GM21515 (cell line): Measurements from ENCODE around the gene SH2D1B.
"Not testable (repeated sequence)": the region's sequence is repeated elsewhere in the genome, so short reads cannot be mapped to it uniquely, and the experiment has no call there.

ENCODE experiments used
- ATAC-seq: cut with Tn5 transposase; IDR thresholded peaks from one replicate; pipeline ENCODE4 v1.9.1; 2021; ENCODE audit not compliant: unreplicated experiment

Gene SH2D1B

DNA sequence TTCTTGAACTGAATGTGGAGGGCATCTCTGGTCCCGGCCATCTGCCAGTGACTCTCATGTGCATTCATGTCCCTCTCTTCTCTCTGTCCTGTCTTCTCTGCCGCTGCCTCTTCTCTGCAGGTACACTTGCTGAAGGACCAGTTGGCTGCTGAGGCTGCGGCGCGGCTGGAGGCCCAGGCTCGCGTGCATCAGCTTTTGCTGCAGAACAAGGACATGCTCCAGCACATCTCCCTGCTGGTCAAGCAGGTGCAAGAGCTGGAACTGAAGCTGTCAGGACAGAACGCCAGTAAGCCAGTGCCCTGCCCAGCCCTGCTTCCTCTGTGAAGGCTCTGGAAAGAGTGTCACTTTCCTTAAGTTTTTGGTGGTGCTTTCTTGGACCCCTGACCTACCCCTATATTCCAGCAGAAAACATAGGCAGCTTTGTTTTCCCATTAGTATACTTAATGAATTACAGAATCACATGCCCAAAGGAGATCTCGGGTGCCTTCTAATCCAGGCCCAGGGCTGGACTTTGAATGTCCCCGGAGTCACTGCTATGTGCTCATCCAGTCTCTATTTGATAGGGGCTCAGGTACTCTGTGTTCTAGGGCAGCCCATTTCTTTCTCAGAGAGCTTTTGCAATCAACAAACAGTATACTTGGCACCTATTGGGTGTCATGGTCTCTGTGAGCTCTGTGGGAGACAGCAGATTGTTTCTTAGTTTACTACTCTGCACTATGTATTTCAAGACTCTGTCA, 46.5 kb downstream of the SH2D1B start:
- no peak for ATAC-seq

DNA sequence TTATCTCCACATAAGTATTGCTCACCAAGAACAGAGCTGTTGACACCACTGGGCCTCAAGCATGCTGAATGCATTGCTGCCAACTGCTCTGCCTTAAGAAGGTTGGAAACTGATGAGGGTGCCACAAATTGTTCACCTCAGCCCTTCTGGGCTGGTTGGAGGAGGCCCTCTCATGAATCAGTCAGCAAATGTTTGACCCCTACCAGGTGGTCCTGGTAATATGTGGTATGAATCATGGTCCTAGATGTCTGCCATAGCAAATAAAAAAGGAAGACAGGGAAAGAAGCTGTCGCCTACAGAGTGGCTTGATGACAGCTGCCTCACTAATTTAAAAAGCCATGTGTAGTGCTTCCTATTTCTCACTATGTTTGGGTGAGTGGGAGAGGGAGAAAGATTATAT, 47.4 kb downstream of the SH2D1B start:
- ATAC-seq: no peak

DNA sequence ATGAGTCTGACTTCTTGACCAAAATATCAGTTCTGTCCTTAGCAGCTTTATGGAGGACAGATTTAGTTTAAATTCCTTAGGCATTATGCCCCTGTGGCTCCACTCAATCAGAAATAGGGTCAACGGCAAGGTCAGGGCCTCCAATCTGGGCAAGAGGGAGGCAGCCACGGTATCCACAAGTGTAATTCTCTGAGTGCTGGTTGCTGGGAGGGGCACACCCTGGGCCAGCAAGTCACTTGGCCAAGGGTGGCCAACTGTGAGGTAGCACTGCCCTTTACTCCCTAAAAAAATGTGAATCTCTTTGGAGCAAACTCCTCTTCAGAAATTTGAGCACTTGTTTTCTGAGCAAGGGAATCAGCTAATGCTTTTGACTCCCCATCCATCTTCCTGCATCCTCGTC, 48.1 kb downstream of the SH2D1B start:
- no peak for ATAC-seq

DNA sequence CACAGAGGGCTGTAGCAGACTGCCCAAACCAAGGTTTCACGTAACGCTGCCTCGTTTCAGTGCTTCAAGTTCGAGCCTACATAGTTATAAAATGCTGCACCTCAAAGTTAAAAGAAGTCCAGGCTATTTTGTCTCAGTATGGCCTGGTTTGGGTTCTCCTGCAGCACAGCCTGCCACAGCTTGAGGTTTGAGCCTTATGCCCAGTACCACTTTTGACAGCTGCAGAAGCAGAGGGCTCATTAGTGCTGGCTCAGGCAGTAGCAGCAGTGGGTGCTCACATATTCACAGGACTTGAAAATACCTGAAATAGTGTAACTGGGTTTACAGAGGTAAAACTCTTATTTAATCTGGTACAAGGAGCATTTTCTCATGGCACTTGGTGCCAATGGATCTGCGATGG, 50.6 kb downstream of the SH2D1B start:
- ATAC-seq: peak; percentile 17

DNA sequence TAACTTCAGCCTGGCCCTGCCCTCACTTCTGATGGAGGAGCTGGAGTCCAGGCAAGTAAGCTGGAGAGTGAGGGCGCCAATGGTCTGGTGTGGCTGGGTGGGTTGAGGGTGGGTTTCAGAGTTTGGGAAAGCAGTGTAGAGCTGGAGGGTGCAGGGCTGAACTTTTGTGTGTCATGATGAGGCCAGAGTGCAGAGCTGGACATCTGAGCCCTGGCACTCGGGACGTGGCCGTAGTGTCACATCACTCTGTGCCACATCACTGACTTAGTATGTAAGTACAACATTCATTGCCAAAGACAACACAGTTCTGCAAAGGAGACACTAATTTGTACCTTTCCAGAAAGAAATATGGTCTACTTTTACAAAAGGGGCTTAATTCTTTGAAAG, 51.1 kb downstream of the SH2D1B start:
- no peak for ATAC-seq

DNA sequence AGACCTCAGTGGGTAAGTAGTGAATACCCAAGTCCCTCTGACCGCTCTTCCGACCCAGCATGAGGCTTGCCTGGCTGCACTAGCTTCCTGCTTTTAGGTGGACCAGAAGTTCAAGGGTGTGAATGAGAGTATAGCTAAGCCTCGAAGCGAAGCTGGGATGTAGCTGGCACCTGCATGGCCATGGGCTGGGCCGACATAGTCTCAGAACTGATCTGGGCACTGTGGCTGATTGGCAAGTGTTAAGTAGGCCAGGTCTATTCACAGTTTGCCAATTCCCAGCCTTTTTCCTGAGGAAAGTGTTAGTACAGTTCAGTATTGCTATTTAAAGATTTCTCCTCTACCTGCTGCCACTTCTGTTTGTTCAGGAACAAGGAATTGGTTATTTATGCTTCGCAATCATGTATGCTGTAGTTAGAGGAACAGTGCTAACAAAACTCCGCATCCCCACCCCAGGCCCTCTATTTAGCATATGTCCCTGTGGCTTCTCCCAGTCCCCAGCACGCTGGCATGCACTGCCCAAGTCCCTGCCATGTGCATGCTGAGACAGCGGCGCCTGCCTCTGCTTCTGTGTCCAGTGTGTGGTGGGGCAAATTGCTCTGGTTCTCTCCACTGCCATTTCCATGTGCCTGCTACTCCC, 51.6 kb downstream of the SH2D1B start:
- ATAC-seq: no peak

DNA sequence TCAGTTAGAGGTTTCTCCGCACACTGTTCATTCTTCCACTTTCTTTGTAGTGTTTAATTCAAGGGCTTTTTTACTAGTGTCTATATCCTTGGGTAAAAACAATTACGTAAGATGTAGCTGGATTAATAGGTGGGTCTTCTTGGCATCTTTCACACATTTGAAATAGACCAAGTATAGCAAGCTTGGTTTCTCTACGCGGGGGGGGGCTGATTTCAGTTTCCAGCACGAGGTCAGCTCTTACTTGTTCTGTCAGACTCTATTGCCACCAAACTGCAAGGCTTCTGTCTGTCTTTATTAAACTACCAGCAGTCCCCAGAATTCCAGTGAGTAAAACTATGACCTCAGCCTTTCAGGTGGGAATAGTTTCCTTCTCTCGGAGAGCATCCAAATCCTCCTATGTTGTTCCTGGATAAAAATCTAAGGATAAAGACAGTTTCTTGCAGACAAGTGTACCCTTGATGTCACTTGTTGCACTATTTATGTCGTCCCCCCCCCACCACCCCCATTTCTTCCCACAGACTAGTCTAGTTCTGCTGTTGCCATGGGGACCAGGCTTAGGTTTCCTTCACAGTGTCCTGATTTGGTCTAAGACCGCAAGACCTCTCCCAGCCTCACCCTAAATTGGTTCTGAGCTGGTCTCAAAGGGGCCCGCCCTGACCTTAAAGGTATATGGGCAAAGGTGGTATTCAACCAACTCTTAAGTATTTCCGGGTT, 52.3 kb downstream of the SH2D1B start:
- ATAC-seq: no peak

DNA sequence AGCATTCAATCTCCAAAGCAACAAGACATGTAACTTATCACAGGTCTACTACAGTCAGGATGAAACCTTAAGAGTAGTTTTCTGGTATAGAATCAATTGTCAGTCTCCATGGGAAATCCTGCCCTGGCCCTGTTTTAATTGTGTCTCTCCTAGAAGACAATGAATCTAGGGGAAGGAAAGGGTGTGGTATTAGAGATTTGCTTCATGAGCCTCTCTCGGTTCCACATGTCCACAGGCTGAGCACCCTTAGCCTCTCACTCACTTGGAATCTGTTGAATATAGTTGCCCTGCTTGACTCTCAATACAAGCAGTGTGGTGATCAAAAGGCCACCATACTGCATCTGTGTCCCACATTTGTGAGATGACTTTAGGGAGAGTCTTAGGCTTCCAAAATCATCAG, 53.0 kb downstream of the SH2D1B start:
- no peak for ATAC-seq

DNA sequence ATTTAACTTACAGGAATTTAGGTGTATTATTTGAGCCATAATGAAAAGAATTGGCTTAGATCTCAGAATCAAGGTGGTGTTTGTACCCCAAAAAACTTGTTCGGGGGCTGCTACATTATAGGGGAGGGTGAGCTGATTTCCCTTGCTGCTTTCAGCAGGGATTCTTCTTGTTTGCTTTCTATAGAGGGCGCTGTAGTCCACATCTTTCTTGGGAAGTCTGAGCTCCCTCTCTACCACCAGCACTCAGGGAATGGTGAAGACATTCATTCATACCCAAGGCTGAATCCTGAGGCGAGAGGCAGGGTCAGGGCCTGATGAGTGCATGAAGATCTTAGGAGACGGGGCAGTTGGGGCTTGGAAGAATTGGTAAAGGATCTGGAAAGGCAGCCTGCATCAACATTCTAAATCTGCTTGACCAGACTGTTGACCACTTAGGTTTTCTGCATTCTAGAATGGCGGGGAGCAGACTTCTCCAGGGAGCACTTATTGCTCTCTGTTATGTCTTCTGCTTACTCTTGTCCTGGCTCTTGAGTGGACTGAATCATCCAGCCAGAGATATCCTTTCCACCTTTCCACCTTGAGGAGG, 54.2 kb downstream of the SH2D1B start:
- no peak for ATAC-seq

DNA sequence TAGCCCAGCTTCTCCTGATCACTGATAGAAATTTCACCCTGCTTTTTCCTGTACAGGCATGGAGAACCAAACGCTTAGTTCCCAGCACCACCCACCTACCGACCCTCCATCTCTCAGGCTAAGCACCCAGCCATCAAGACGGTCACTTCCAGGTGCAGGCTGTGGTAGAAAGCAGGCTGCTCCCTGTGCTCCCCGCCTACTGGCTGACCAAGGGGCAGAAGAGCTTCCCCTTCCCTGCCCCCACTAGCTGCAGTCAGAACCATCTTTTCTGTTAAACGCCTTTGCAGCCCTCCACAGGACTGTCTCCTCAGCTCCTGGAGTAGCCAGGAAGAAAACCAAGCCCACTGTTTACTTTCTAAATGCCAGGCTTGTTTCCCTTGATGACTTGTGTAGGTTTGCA, 58.2 kb downstream of the SH2D1B start:
- no peak for ATAC-seq

DNA sequence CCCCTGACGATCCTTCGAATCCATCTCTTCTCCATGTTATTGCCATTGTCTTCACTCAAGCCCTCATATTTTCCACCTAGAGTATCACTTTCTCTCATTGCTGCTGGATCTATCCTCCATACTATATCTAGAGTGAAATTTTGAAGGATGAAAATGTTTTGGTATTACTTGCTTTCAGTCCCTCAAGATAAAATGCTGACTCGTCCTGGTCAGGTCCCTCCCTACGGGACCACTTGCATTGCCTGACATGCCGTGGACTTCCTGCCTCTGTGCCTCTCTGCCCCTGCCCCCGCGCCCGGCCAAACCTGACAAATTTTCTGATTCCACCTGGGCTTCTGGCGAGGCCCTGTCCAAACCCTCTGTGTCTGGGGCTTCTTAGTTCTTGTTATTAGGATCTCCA, 58.9 kb downstream of the SH2D1B start:
- no peak for ATAC-seq

DNA sequence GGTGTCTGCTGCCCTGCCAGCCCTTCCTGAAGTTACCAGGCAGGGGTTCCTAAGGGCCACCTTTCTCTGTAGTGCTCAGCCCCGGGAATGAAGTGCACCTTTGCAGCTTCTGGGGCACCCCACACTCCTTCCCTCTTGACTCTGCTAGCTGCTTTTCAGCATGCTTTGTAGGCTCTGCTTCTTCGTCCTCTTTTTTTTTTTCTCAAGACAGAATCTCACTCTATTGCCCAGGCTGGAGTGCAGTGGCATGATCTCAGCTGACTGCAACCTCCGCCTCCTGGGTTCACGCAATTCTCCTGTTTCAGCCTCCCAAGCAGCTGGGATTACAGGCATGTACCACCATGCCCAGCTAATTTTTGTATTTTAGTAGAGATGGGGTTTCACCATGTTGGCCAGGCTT, 60.1 kb downstream of the SH2D1B start:
- ATAC-seq: not testable (repeated sequence)

DNA sequence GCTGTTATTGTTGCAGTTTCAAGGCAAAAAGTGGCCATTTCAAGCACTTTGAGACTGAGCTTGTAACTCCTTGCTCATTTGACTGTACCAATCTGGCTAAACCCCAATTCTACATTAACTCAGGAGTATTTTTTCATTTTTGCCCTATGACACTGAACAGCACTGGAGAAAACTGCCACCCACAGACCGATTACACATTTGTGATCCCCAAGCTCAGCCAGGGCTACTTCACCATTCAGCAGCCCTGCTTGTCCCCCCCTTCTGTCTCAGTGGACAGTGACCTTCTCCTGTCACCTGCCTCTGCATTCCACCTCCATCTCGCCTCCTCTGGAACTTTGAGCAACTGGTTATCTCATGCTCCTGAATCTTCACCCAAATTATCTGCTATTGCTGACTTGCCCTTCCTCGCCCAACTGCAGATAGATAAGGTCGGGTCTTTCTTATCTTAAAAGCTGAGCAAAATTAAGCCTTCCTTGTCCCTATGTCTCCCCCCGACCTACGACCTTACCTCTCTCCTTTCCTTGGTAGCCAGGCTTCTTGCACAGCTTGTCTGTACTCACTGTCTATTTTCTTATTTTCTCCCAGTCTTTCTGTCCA, 60.6 kb downstream of the SH2D1B start:
- no peak for ATAC-seq

DNA sequence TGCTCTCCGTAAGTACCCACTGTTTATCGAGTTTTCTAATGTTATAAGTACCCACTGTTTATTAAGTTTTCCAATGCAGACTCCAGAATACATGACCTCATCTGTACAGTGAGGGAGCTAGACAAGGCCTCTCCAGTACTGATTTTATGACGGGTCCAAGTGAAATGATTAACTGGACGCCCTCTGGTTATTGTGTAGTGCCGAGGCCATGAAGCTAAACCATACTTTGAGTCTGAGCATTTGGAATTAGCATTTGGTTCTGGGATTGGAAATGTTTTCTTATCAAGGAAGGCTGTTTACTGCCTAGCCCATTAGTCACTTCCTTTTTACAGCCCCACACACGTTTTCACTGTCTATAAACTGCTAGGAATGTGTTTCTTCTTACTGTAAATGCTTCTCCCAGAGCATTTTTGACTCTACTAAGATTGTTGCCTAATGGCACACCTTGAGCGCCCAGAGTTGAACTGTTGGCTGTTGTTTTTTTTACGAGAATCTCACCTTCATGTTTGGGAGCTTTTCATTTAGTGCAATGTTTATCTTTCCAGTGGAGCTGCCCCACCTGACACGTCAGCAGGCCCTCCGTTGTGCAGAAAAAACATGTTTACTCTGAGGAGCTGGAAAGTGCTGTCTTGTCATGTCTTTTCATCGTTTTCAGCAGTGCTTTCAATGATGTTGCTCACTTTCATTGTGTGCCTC, 62.2 kb downstream of the SH2D1B start:
- ATAC-seq: no peak

DNA sequence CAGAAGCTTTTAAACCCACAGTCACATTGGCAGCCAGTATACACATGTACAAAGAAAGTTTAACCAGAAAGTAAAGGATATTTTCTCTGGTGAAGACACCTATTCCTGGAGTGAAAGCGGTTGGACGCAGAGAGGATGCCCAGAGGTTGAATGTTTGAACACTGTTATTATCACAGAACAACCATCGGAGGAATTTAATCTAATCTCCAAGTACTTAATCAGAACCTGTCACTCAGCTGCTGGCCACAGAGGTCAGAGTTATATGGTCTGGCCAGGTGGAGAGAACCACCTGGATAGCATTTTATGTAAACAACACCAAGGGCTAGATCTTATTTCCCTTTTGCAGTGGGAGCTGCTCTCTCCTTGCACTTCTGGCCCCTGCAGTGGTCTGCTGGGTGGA, 64.7 kb downstream of the SH2D1B start:
- no peak for ATAC-seq
